ENCODE results near the gene PTH2. TPM values are rescaled to one million over a fixed set of nuclear protein-coding genes. Genes with fewer than 3 reads are reported as not detected.

The PTH2 gene
- total and polyA plus RNA-seq, 4 experiments from 2014 or later = not detected

GRCh38 chr19:49432141-49433073 is 9.2 kb upstream of the PTH2 start:
- POLR2A ChIA-PET (ENCODE audit: partially characterized antibody) = no interaction called here
- H3K4me3 Mint-ChIP-seq = peak overlapping the region in 6 of 8 donors; percentile 17 to 56 (median 36)
- intact Hi-C loops (cut with micrococcal nuclease) = no loop called here
- no peaks in the 10 kb centered on the region for H3K36me3 ChIP-seq (ENCODE audit: insufficient read depth, low read length)
- H3K36me3 Mint-ChIP-seq = peaks cover 2 to 8% of the 10 kb centered on the region in 2 donors
- H3K4me3 ChIP-seq (ENCODE audit: low read length in 2 of 2) = no peak overlapping the region
- peaks cover 56% of the 10 kb centered on the region for H3K27me3 ChIP-seq (ENCODE audit: insufficient read depth, low read length)
- peaks cover 41% of the 10 kb centered on the region for H3K4me1 ChIP-seq (ENCODE audit: insufficient read depth, low read length)
- peak in 3 of 5 donors; percentile 43 to 55 (median 44) for DNase-seq
- CTCF ChIA-PET (ENCODE audit: partially characterized antibody) = interaction anchor here (0.7 to 1.4 kb wide), 2 partner anchors 20 to 41 kb away, joined by 3 to 4 read pairs; no protein-coding TSS in a partner anchor
- H3K4me1 Mint-ChIP-seq = peaks cover 20 to 67% (median 38%) of the 10 kb centered on the region in 4 donors
- peaks cover 0 to 5% (median 0%) of the 10 kb centered on the region in 8 donors for H3K9me3 Mint-ChIP-seq
- no peaks in the 10 kb centered on the region for H3K9me3 ChIP-seq (ENCODE audit: control insufficient read depth in 1 of 2, low read length in 2 of 2)
- peak overlapping the region in 3 of 7 donors; percentile 28 to 66 (median 50) for H3K27ac Mint-ChIP-seq
- H3K27me3 Mint-ChIP-seq = peaks cover 64 to 67% of the 10 kb centered on the region in 2 donors
- H3K27ac ChIP-seq (ENCODE audit: low read depth, low read length) = no peak overlapping the region

GRCh38 chr19:49431330-49431749 is 8.1 kb upstream of the PTH2 start:
- Mint-ChIP-seq H3K36me3 (peaks cover 2 to 8% of the 10 kb centered on the region in 2 donors), H3K27ac (peak overlapping the region in 1 of 7 donors; percentile 55), H3K9me3 (peaks cover 0 to 5% (median 0%) of the 10 kb centered on the region in 8 donors), H3K4me1 (peaks cover 22 to 77% (median 45%) of the 10 kb centered on the region in 4 donors), H3K27me3 (peaks cover 66 to 71% of the 10 kb centered on the region in 2 donors), H3K4me3 (no peak overlapping the region)
- intact Hi-C loops (cut with micrococcal nuclease) = no loop called here
- Histone ChIP-seq H3K4me3 (ENCODE audit: low read length in 2 of 2) (no peak overlapping the region), H3K4me1 (ENCODE audit: insufficient read depth, low read length) (peaks cover 38% of the 10 kb centered on the region), H3K36me3 (ENCODE audit: insufficient read depth, low read length) (no peaks in the 10 kb centered on the region), H3K27ac (ENCODE audit: low read depth, low read length) (no peak overlapping the region), H3K27me3 (ENCODE audit: insufficient read depth, low read length) (peaks cover 57% of the 10 kb centered on the region), H3K9me3 (ENCODE audit: control insufficient read depth in 1 of 2, low read length in 2 of 2) (no peaks in the 10 kb centered on the region)
- POLR2A ChIA-PET (ENCODE audit: partially characterized antibody) = no interaction called here
- CTCF ChIA-PET (ENCODE audit: partially characterized antibody) = interaction anchor here (1.4 kb wide), 1 partner anchor 40 kb away, joined by 4 read pairs; no protein-coding TSS in a partner anchor
- no peak for DNase-seq

DNA sequence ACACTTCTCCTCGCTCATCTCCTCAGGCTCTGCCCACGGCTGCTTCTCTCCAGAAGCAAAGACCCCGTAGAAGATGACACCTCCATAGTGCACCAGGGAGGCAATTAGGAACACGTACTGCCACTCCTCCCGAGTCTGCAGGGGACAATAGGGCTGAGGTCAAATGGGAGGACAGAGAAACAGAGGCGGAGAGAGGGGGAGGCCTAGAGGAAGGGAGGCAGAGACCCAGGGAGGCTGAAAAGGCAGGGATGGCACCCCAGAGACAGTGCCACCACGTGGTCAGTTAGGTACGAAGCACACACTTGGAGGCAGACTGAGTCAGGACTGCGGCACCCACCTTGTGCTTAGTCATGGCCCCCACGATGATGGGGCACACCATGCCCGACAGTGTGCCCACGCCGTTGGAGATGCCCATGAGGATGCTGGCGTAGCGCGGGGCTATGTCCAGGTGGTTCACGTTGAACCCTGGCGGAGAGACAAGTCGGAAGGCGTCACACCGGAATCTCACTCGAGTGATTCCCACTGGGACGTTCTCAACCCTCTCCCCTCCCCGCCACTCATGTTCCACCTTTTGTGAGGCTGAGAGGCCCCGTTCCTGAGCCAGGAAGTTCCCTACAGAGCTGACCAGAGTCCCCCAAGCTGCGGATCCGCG is 7.6 kb upstream of the PTH2 start:
- H3K27ac Mint-ChIP-seq = peak overlapping the region in 2 of 7 donors; percentile 46 to 63
- H3K4me3 Mint-ChIP-seq = peak overlapping the region in 1 of 8 donors; percentile 26
- no peaks in the 10 kb centered on the region for H3K9me3 ChIP-seq (ENCODE audit: control insufficient read depth in 1 of 2, low read length in 2 of 2)
- ChIA-PET POLR2A (ENCODE audit: partially characterized antibody) (no interaction called here), CTCF (ENCODE audit: partially characterized antibody) (interaction anchor here (1.4 kb wide), 1 partner anchor 39 kb away, joined by 4 read pairs; no protein-coding TSS in a partner anchor)
- no peaks in the 10 kb centered on the region for H3K36me3 ChIP-seq (ENCODE audit: insufficient read depth, low read length)
- peaks cover 37% of the 10 kb centered on the region for H3K4me1 ChIP-seq (ENCODE audit: insufficient read depth, low read length)
- H3K36me3 Mint-ChIP-seq = peaks cover 2 to 8% of the 10 kb centered on the region in 2 donors
- peaks cover 65 to 71% of the 10 kb centered on the region in 2 donors for H3K27me3 Mint-ChIP-seq
- H3K4me3 ChIP-seq (ENCODE audit: low read length in 2 of 2) = no peak overlapping the region
- H3K4me1 Mint-ChIP-seq = peaks cover 25 to 77% (median 44%) of the 10 kb centered on the region in 4 donors
- peaks cover 62% of the 10 kb centered on the region for H3K27me3 ChIP-seq (ENCODE audit: insufficient read depth, low read length)
- peak in 1 of 5 donors; percentile 21 for DNase-seq
- H3K9me3 Mint-ChIP-seq = peaks cover 0 to 2% (median 0%) of the 10 kb centered on the region in 8 donors
- H3K27ac ChIP-seq (ENCODE audit: low read depth, low read length) = no peak overlapping the region
- intact Hi-C loops (cut with micrococcal nuclease) = no loop called here

DNA sequence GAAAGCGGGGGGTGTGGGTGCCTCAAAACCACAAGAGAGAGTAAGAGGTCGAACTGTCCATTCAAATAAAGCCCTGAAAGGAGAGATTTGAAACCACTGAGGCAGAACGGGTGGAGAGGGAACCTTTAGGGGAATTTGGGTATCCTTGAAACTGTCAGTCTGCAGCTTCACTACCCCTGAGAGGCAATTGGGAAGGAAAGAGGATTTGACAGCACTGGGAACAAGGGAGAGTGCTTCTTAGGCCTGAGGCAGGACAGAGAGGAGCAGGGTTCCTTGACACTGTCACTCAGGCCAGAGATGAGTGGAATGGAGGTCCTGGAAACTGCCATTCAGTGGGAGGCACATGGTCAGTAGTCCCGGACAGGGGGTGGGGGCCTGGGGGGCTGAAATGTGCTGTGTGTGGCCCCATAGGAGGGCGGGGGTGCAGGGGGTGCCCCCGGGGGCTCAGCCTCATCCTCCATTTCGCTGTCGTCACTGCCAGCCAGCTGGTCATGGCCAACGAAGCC is 7.0 kb upstream of the PTH2 start:
- peaks cover 2 to 8% of the 10 kb centered on the region in 2 donors for H3K36me3 Mint-ChIP-seq
- no peaks in the 10 kb centered on the region for H3K9me3 ChIP-seq (ENCODE audit: control insufficient read depth in 1 of 2, low read length in 2 of 2)
- no peak overlapping the region for H3K27ac ChIP-seq (ENCODE audit: low read depth, low read length)
- H3K4me1 ChIP-seq (ENCODE audit: insufficient read depth, low read length) = peaks cover 37% of the 10 kb centered on the region
- ChIA-PET POLR2A (ENCODE audit: partially characterized antibody) (no interaction called here), CTCF (ENCODE audit: partially characterized antibody) (interaction anchor here (1.1 to 1.4 kb wide), 2 partner anchors 10 to 18 kb away, joined by 3 to 5 read pairs; no protein-coding TSS in a partner anchor)
- H3K4me3 Mint-ChIP-seq = no peak overlapping the region
- H3K4me1 Mint-ChIP-seq = peaks cover 26 to 77% (median 46%) of the 10 kb centered on the region in 4 donors
- H3K9me3 Mint-ChIP-seq = peaks cover 0 to 2% (median 0%) of the 10 kb centered on the region in 8 donors
- H3K36me3 ChIP-seq (ENCODE audit: insufficient read depth, low read length) = no peaks in the 10 kb centered on the region
- peak overlapping the region in 1 of 7 donors; percentile 46 for H3K27ac Mint-ChIP-seq
- peaks cover 65 to 72% of the 10 kb centered on the region in 2 donors for H3K27me3 Mint-ChIP-seq
- intact Hi-C loops (cut with micrococcal nuclease) = no loop called here
- no peak overlapping the region for H3K4me3 ChIP-seq (ENCODE audit: low read length in 2 of 2)
- peak in 1 of 5 donors; percentile 2 for DNase-seq
- peaks cover 68% of the 10 kb centered on the region for H3K27me3 ChIP-seq (ENCODE audit: insufficient read depth, low read length)

- ChIA-PET POLR2A (ENCODE audit: partially characterized antibody) (interaction anchor here (1.0 kb wide), 1 partner anchor 13 kb away, joined by 3 read pairs; no protein-coding TSS in a partner anchor), CTCF (ENCODE audit: partially characterized antibody) (interaction anchor here (1.4 to 1.8 kb wide), 3 partner anchors 17 to 22 kb away, joined by 3 to 5 read pairs (median 4); no protein-coding TSS in a partner anchor)
- Mint-ChIP-seq H3K4me3 (peak overlapping the region in 6 of 8 donors; percentile 22 to 77 (median 60)), H3K27me3 (peaks cover 64 to 76% of the 10 kb centered on the region in 2 donors), H3K4me1 (peaks cover 31 to 86% (median 55%) of the 10 kb centered on the region in 4 donors), H3K36me3 (peaks cover 2 to 8% of the 10 kb centered on the region in 2 donors), H3K27ac (peak overlapping the region in 1 of 7 donors; percentile 46), H3K9me3 (peaks cover 0 to 2% (median 0%) of the 10 kb centered on the region in 8 donors)
- no peaks in the 10 kb centered on the region for H3K36me3 ChIP-seq (ENCODE audit: insufficient read depth, low read length)
- peak in 1 of 5 donors; percentile 18 for DNase-seq
- H3K4me3 ChIP-seq (ENCODE audit: low read length in 2 of 2) = no peak overlapping the region
- no peak overlapping the region for H3K27ac ChIP-seq (ENCODE audit: low read depth, low read length)
- peaks cover 69% of the 10 kb centered on the region for H3K27me3 ChIP-seq (ENCODE audit: insufficient read depth, low read length)
- H3K4me1 ChIP-seq (ENCODE audit: insufficient read depth, low read length) = peaks cover 42% of the 10 kb centered on the region
- H3K9me3 ChIP-seq (ENCODE audit: control insufficient read depth in 1 of 2, low read length in 2 of 2) = no peaks in the 10 kb centered on the region
- intact Hi-C loops (cut with micrococcal nuclease) = loop anchor here (2.0 kb wide), 1 partner anchor 20 kb away; no protein-coding TSS in a partner anchor
Measured at GRCh38 chr19:49428547-49429451, 5.6 kb upstream of the PTH2 start.
